Astrocyte of the spinal cord (primary cell): ENCODE results near the gene ASCL4.

Experiments used
- DNase-seq: peaks from one replicate; pipeline ENCODE4 v3.0.0; 2011; ENCODE audit warnings: low read depth, low spot score
- H3K4me3 ChIP-seq: 2 replicates; pipeline ENCODE4 v1.5.1; 2011; ENCODE audit warnings: low read depth, mild to moderate bottlenecking, low read length, moderate library complexity
- in situ Hi-C: cut with HindIII; loops from 2 replicates; pipeline ENCODE4 v1.10.0; 2017; ENCODE audit warnings: low sequenced_read_pairs
- TF ChIP-seq, protein P1 (sequence below): IDR thresholded peaks from 2 replicates; pipeline ENCODE4 v1.5.1; 2012; ENCODE audit warnings: low read depth, mild to moderate bottlenecking, low read length, inconsistent platforms

ASCL4 gene

GRCh38 chr12:107735763-107736162, 38.7 kb upstream of the ASCL4 start:
- no peak overlapping the region for H3K4me3 ChIP-seq
- DNase-seq: no peak
- TF ChIP-seq, protein P1, sequence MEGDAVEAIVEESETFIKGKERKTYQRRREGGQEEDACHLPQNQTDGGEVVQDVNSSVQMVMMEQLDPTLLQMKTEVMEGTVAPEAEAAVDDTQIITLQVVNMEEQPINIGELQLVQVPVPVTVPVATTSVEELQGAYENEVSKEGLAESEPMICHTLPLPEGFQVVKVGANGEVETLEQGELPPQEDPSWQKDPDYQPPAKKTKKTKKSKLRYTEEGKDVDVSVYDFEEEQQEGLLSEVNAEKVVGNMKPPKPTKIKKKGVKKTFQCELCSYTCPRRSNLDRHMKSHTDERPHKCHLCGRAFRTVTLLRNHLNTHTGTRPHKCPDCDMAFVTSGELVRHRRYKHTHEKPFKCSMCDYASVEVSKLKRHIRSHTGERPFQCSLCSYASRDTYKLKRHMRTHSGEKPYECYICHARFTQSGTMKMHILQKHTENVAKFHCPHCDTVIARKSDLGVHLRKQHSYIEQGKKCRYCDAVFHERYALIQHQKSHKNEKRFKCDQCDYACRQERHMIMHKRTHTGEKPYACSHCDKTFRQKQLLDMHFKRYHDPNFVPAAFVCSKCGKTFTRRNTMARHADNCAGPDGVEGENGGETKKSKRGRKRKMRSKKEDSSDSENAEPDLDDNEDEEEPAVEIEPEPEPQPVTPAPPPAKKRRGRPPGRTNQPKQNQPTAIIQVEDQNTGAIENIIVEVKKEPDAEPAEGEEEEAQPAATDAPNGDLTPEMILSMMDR: no peak
- in situ Hi-C loops: no loop called here

GRCh38 chr12:107736914-107737313, 37.6 kb upstream of the ASCL4 start:
- no peak overlapping the region for H3K4me3 ChIP-seq
- no peak for DNase-seq
- in situ Hi-C loops: no loop called here
- TF ChIP-seq, protein P1: no peak

GRCh38 chr12:107748472-107748871, 26.0 kb upstream of the ASCL4 start:
- no peak overlapping the region for H3K4me3 ChIP-seq
- peak; percentile 71 for DNase-seq
- in situ Hi-C loops: no loop called here
- TF ChIP-seq, protein P1: no peak

GRCh38 chr12:107749083-107749482, 25.4 kb upstream of the ASCL4 start:
- DNase-seq: peak; percentile 41
- TF ChIP-seq, protein P1: no peak
- H3K4me3 ChIP-seq: no peak overlapping the region
- in situ Hi-C loops: no loop called here

GRCh38 chr12:107759410-107759809, 15.1 kb upstream of the ASCL4 start:
- peak; percentile 89 for DNase-seq
- TF ChIP-seq, protein P1: no peak
- in situ Hi-C loops: no loop called here
- peak overlapping the region; percentile 89 for H3K4me3 ChIP-seq

DNA sequence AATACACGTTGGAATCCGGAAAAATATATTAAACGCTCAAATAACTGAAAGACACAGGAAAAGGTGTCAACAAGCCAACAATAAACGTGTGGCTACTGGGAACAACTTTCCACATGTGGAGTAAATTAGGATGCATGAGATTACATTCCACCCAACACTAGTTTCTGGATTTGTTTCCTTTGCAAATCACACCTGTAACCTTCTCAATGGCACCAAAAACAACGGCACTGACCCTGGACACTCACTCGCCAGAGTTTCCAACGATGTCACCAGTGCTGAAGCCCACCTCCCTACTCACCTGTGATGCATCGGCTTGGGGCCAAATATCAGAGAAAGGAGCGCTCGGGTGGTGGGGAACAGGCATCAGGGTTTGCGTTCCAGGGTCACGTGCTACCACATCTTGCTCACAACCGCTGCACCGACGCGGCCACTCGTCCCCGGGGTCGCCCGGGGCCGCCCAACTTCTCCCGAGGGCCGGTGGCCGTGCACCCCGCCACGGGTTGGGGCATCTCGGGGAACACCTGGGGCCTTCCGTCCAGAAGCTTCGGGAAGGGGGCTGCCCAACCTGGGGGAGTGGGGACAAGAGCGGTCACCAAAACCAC, 14.2 kb upstream of the ASCL4 start:
- in situ Hi-C loops: no loop called here
- H3K4me3 ChIP-seq: peak overlapping the region; percentile 89
- TF ChIP-seq, protein P1: no peak
- DNase-seq: no peak
